ENCODE results near the gene RAB20.

The RAB20 gene

GRCh38 chr13:110554227-110554836 is 7.2 kb downstream of the RAB20 start:
- H3K9ac ChIP-seq (ENCODE audit: low read depth, low read length, poor library complexity): no peak overlapping the region
- no peak overlapping the region for H3K27ac ChIP-seq (replicated peaks; ENCODE audit: low read length)
- no peak overlapping the region for H2BK5ac ChIP-seq (ENCODE audit: low read length)
- H3K4me2 ChIP-seq (ENCODE audit: insufficient read depth, low read length, poor library complexity, severe bottlenecking): no peak overlapping the region
- no CpG with 5 or more reads among the region's 8 CpGs for WGBS, 2 donors (ENCODE audit: extremely low coverage in 2 of 2, insufficient read length in 2 of 2, insufficient replicate concordance in 1 of 2)
- H2AFZ ChIP-seq (ENCODE audit: low read length): no peak overlapping the region
- no peak overlapping the region for H4K91ac ChIP-seq (ENCODE audit: low read depth, low read length, poor library complexity)
- DNase-seq (ENCODE audit: low spot score): no peak
- H3K4me3 ChIP-seq (ENCODE audit: low read length in 2 of 2): no peak overlapping the region
- no peak overlapping the region for H2BK120ac ChIP-seq (ENCODE audit: low read depth, low read length)
- peaks cover 0 to 3% of the 10 kb centered on the region in 2 donors for H3K4me1 ChIP-seq (ENCODE audit: control insufficient read depth in 2 of 2, insufficient read depth in 1 of 2, low read depth in 1 of 2, low read length in 2 of 2)
- no peak overlapping the region for H3K18ac ChIP-seq (ENCODE audit: low read length)
- H3K36me3 ChIP-seq (replicated peaks in 1 of 2; ENCODE audit: control insufficient read depth in 2 of 2, insufficient read depth in 2 of 2, low read length in 2 of 2): no peaks in the 10 kb centered on the region
- H3K23ac ChIP-seq (ENCODE audit: low read depth, low read length, poor library complexity): no peak overlapping the region
- H3K14ac ChIP-seq (ENCODE audit: low read length): no peak overlapping the region
- H2BK12ac ChIP-seq (ENCODE audit: low read length): no peak overlapping the region
- no peak overlapping the region for H2AK5ac ChIP-seq (ENCODE audit: low read depth, low read length)
- no peak overlapping the region for H3K4ac ChIP-seq (ENCODE audit: low read length)
- H3K9me3 ChIP-seq (replicated peaks in 1 of 2; ENCODE audit: control insufficient read depth in 2 of 2, insufficient read depth in 1 of 2, low read depth in 1 of 2, low read length in 2 of 2): no peaks in the 10 kb centered on the region
- peaks cover 0 to 13% (median under 1%) of the 10 kb centered on the region in 3 experiments for H3K27me3 ChIP-seq (ENCODE audit: control insufficient read depth in 3 of 3, insufficient read depth in 3 of 3, low read depth in 1 of 3, low read length in 3 of 3)
- no peaks in the 10 kb centered on the region for H3K79me1 ChIP-seq (ENCODE audit: low read depth, low read length)
- H2BK15ac ChIP-seq (ENCODE audit: low read length): no peak overlapping the region
- no peak overlapping the region for H4K8ac ChIP-seq (ENCODE audit: low read depth, low read length)

GRCh38 chr13:110553417-110553816 is 8.1 kb downstream of the RAB20 start:
- Histone ChIP-seq H3K4ac (ENCODE audit: low read length) (no peak overlapping the region), H3K14ac (ENCODE audit: low read length) (no peak overlapping the region), H2BK120ac (ENCODE audit: low read depth, low read length) (no peak overlapping the region), H3K9me3 (replicated peaks in 1 of 2; ENCODE audit: control insufficient read depth in 2 of 2, insufficient read depth in 1 of 2, low read depth in 1 of 2, low read length in 2 of 2) (no peaks in the 10 kb centered on the region), H4K91ac (ENCODE audit: low read depth, low read length, poor library complexity) (no peak overlapping the region), H3K79me1 (ENCODE audit: low read depth, low read length) (no peaks in the 10 kb centered on the region), H2BK12ac (ENCODE audit: low read length) (no peak overlapping the region), H3K4me3 (ENCODE audit: low read length in 2 of 2) (no peak overlapping the region), H3K36me3 (replicated peaks in 1 of 2; ENCODE audit: control insufficient read depth in 2 of 2, insufficient read depth in 2 of 2, low read length in 2 of 2) (no peaks in the 10 kb centered on the region), H3K27ac (replicated peaks; ENCODE audit: low read length) (no peak overlapping the region), H3K4me1 (ENCODE audit: control insufficient read depth in 2 of 2, insufficient read depth in 1 of 2, low read depth in 1 of 2, low read length in 2 of 2) (peaks cover 0 to 3% of the 10 kb centered on the region in 2 donors), H3K18ac (ENCODE audit: low read length) (no peak overlapping the region), H3K4me2 (ENCODE audit: insufficient read depth, low read length, poor library complexity, severe bottlenecking) (no peak overlapping the region), H3K23ac (ENCODE audit: low read depth, low read length, poor library complexity) (no peak overlapping the region), H3K9ac (ENCODE audit: low read depth, low read length, poor library complexity) (no peak overlapping the region), H2BK5ac (ENCODE audit: low read length) (no peak overlapping the region), H2AK5ac (ENCODE audit: low read depth, low read length) (no peak overlapping the region), H2AFZ (ENCODE audit: low read length) (no peak overlapping the region), H4K8ac (ENCODE audit: low read depth, low read length) (no peak overlapping the region), H2BK15ac (ENCODE audit: low read length) (no peak overlapping the region), H3K27me3 (ENCODE audit: control insufficient read depth in 3 of 3, insufficient read depth in 3 of 3, low read depth in 1 of 3, low read length in 3 of 3) (peaks cover 0 to 9% (median 0%) of the 10 kb centered on the region in 3 experiments)
- no peak for DNase-seq (ENCODE audit: low spot score)
- WGBS, 2 donors (ENCODE audit: extremely low coverage in 2 of 2, insufficient read length in 2 of 2, insufficient replicate concordance in 1 of 2): no CpG with 5 or more reads among the region's 4 CpGs

- no CpG with 5 or more reads among the region's 9 CpGs for WGBS, 2 donors (ENCODE audit: extremely low coverage in 2 of 2, insufficient read length in 2 of 2, insufficient replicate concordance in 1 of 2)
- no peak overlapping the region for H2BK12ac ChIP-seq (ENCODE audit: low read length)
- no peak for DNase-seq (ENCODE audit: low spot score)
- no peak overlapping the region for H3K18ac ChIP-seq (ENCODE audit: low read length)
- no peak overlapping the region for H4K91ac ChIP-seq (ENCODE audit: low read depth, low read length, poor library complexity)
- H3K9me3 ChIP-seq (replicated peaks in 1 of 2; ENCODE audit: control insufficient read depth in 2 of 2, insufficient read depth in 1 of 2, low read depth in 1 of 2, low read length in 2 of 2): no peaks in the 10 kb centered on the region
- no peaks in the 10 kb centered on the region for H3K79me1 ChIP-seq (ENCODE audit: low read depth, low read length)
- H2BK5ac ChIP-seq (ENCODE audit: low read length): no peak overlapping the region
- H2BK15ac ChIP-seq (ENCODE audit: low read length): no peak overlapping the region
- no peak overlapping the region for H2AK5ac ChIP-seq (ENCODE audit: low read depth, low read length)
- H4K8ac ChIP-seq (ENCODE audit: low read depth, low read length): no peak overlapping the region
- no peak overlapping the region for H3K4me3 ChIP-seq (ENCODE audit: low read length in 2 of 2)
- no peak overlapping the region for H2BK120ac ChIP-seq (ENCODE audit: low read depth, low read length)
- no peak overlapping the region for H3K27ac ChIP-seq (replicated peaks; ENCODE audit: low read length)
- peaks cover 0 to 3% of the 10 kb centered on the region in 2 donors for H3K4me1 ChIP-seq (ENCODE audit: control insufficient read depth in 2 of 2, insufficient read depth in 1 of 2, low read depth in 1 of 2, low read length in 2 of 2)
- H3K4ac ChIP-seq (ENCODE audit: low read length): no peak overlapping the region
- no peak overlapping the region for H3K9ac ChIP-seq (ENCODE audit: low read depth, low read length, poor library complexity)
- no peak overlapping the region for H3K14ac ChIP-seq (ENCODE audit: low read length)
- H3K23ac ChIP-seq (ENCODE audit: low read depth, low read length, poor library complexity): no peak overlapping the region
- H3K36me3 ChIP-seq (replicated peaks in 1 of 2; ENCODE audit: control insufficient read depth in 2 of 2, insufficient read depth in 2 of 2, low read length in 2 of 2): no peaks in the 10 kb centered on the region
- H3K4me2 ChIP-seq (ENCODE audit: insufficient read depth, low read length, poor library complexity, severe bottlenecking): no peak overlapping the region
- peaks cover 0 to 9% (median 0%) of the 10 kb centered on the region in 3 experiments for H3K27me3 ChIP-seq (ENCODE audit: control insufficient read depth in 3 of 3, insufficient read depth in 3 of 3, low read depth in 1 of 3, low read length in 3 of 3)
- no peak overlapping the region for H2AFZ ChIP-seq (ENCODE audit: low read length)
Observed at GRCh38 chr13:110552767-110553166, 8.8 kb downstream of the RAB20 start.

GRCh38 chr13:110551284-110551683 is 10.2 kb downstream of the RAB20 start:
- H3K14ac ChIP-seq (ENCODE audit: low read length): no peak overlapping the region
- no peak for DNase-seq (ENCODE audit: low spot score)
- H2BK12ac ChIP-seq (ENCODE audit: low read length): no peak overlapping the region
- H4K91ac ChIP-seq (ENCODE audit: low read depth, low read length, poor library complexity): no peak overlapping the region
- H3K9ac ChIP-seq (ENCODE audit: low read depth, low read length, poor library complexity): no peak overlapping the region
- H3K79me1 ChIP-seq (ENCODE audit: low read depth, low read length): no peaks in the 10 kb centered on the region
- no peak overlapping the region for H3K4ac ChIP-seq (ENCODE audit: low read length)
- no CpG with 5 or more reads among the region's 11 CpGs for WGBS, 2 donors (ENCODE audit: extremely low coverage in 2 of 2, insufficient read length in 2 of 2, insufficient replicate concordance in 1 of 2)
- no peak overlapping the region for H3K23ac ChIP-seq (ENCODE audit: low read depth, low read length, poor library complexity)
- H2BK120ac ChIP-seq (ENCODE audit: low read depth, low read length): no peak overlapping the region
- H4K8ac ChIP-seq (ENCODE audit: low read depth, low read length): no peak overlapping the region
- H3K27me3 ChIP-seq (ENCODE audit: control insufficient read depth in 3 of 3, insufficient read depth in 3 of 3, low read depth in 1 of 3, low read length in 3 of 3): peaks cover 0 to 4% (median 0%) of the 10 kb centered on the region in 3 experiments
- H3K36me3 ChIP-seq (replicated peaks in 1 of 2; ENCODE audit: control insufficient read depth in 2 of 2, insufficient read depth in 2 of 2, low read length in 2 of 2): no peaks in the 10 kb centered on the region
- H2AFZ ChIP-seq (ENCODE audit: low read length): no peak overlapping the region
- no peak overlapping the region for H2BK15ac ChIP-seq (ENCODE audit: low read length)
- peaks cover 0 to 2% of the 10 kb centered on the region in 2 donors for H3K9me3 ChIP-seq (replicated peaks in 1 of 2; ENCODE audit: control insufficient read depth in 2 of 2, insufficient read depth in 1 of 2, low read depth in 1 of 2, low read length in 2 of 2)
- no peak overlapping the region for H3K4me3 ChIP-seq (ENCODE audit: low read length in 2 of 2)
- H3K4me2 ChIP-seq (ENCODE audit: insufficient read depth, low read length, poor library complexity, severe bottlenecking): no peak overlapping the region
- no peak overlapping the region for H2BK5ac ChIP-seq (ENCODE audit: low read length)
- H3K27ac ChIP-seq (replicated peaks; ENCODE audit: low read length): no peak overlapping the region
- H2AK5ac ChIP-seq (ENCODE audit: low read depth, low read length): no peak overlapping the region
- no peak overlapping the region for H3K18ac ChIP-seq (ENCODE audit: low read length)
- peaks cover 0 to 3% of the 10 kb centered on the region in 2 donors for H3K4me1 ChIP-seq (ENCODE audit: control insufficient read depth in 2 of 2, insufficient read depth in 1 of 2, low read depth in 1 of 2, low read length in 2 of 2)
